ENCODE data around the gene LY86. TPM values are rescaled to one million over a fixed set of nuclear protein-coding genes. Genes with fewer than 3 reads are reported as not detected.
"Not testable (repeated sequence)": the region's sequence is repeated elsewhere in the genome, so short reads cannot be mapped to it uniquely, and the experiment has no call there.

The LY86 gene
- total RNA-seq, 4 donors from 2014 or later = 1.2 to 1.8 (median 1.3) TPM

GRCh38 chr6:6663421-6664135 lies 75.1 kb downstream of the LY86 start:
- TF ChIP-seq EP300 (IDR thresholded peaks at IDR 0.05) (no peak), POLR2A (IDR thresholded peaks at IDR 0.05; ENCODE audit: low read depth) (no peak), POLR2AphosphoS5 (IDR thresholded peaks at IDR 0.05) (no peak)
- TF ChIP-seq, protein P1, sequence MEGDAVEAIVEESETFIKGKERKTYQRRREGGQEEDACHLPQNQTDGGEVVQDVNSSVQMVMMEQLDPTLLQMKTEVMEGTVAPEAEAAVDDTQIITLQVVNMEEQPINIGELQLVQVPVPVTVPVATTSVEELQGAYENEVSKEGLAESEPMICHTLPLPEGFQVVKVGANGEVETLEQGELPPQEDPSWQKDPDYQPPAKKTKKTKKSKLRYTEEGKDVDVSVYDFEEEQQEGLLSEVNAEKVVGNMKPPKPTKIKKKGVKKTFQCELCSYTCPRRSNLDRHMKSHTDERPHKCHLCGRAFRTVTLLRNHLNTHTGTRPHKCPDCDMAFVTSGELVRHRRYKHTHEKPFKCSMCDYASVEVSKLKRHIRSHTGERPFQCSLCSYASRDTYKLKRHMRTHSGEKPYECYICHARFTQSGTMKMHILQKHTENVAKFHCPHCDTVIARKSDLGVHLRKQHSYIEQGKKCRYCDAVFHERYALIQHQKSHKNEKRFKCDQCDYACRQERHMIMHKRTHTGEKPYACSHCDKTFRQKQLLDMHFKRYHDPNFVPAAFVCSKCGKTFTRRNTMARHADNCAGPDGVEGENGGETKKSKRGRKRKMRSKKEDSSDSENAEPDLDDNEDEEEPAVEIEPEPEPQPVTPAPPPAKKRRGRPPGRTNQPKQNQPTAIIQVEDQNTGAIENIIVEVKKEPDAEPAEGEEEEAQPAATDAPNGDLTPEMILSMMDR (IDR thresholded peaks at IDR 0.05) = no peak
- intact Hi-C loops (cut with DNase I) = no loop called here
- Histone ChIP-seq H3K4me3 (no peak overlapping the region), H3K4me1 (peaks cover 10 to 27% (median 16%) of the 10 kb centered on the region in 4 donors), H3K27ac (replicated peaks in 1 of 4) (no peak overlapping the region), H3K36me3 (no peaks in the 10 kb centered on the region), H3K9me3 (no peaks in the 10 kb centered on the region), H3K27me3 (no peaks in the 10 kb centered on the region)
- no peak for DNase-seq (ENCODE audit: extremely low spot score)
- WGBS = 97% methylated on average over 10 of the region's 10 CpGs

DNA sequence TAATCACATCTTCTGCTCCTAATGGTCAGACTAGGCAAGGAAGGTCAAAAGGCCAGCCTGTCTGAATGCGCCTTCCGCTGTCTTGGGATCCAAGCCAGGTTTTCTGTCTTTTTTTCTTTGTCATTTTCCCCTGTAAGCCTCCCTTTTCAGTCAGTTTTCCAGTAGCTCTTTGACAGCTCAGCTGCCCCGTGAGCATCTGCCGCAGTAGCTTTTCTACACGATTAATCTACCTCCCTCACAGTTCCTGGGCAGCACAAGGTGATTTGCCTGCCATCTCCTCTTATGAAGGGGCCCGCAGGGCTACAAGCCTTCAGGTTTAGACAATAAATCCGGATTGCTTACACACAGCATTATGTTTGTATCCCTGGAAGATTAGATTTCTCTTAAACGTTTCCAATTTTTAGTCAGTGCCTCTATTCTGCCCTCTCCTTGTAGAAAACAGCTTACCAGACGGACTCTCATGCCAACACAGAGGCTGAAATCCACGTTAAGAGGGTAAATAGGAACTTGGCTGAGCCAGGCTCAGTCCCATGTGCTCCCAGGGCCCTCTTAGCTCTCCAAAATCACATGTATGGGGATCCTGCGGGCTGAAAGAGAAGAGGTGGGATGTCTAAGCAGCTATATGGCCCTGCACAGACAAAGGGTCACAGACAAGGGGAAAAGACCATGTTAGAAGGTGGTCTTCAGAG lies 77.2 kb downstream of the LY86 start:
- Histone ChIP-seq H3K4me1 (peaks cover 10 to 15% (median 13%) of the 10 kb centered on the region in 4 donors), H3K27me3 (no peaks in the 10 kb centered on the region), H3K36me3 (no peaks in the 10 kb centered on the region), H3K9me3 (no peaks in the 10 kb centered on the region), H3K27ac (replicated peaks in 1 of 4) (no peak overlapping the region), H3K4me3 (no peak overlapping the region)
- 63% methylated on average over 11 of the region's 11 CpGs for WGBS
- TF ChIP-seq POLR2A (IDR thresholded peaks at IDR 0.05; ENCODE audit: low read depth) = no peak
- TF ChIP-seq POLR2AphosphoS5 (IDR thresholded peaks at IDR 0.05) = no peak
- TF ChIP-seq, protein P1 (IDR thresholded peaks at IDR 0.05) = no peak
- TF ChIP-seq EP300 (IDR thresholded peaks at IDR 0.05) = no peak
- intact Hi-C loops (cut with DNase I) = no loop called here
- no peak for DNase-seq (ENCODE audit: extremely low spot score)

GRCh38 chr6:6670150-6670549 lies 81.6 kb downstream of the LY86 start:
- 82% methylated on average over 3 of the region's 3 CpGs for WGBS
- H3K36me3 ChIP-seq; DNase-seq (ENCODE audit: extremely low spot score); H3K27me3 ChIP-seq; H3K27ac ChIP-seq (replicated peaks in 1 of 4); H3K9me3 ChIP-seq; H3K4me1 ChIP-seq; H3K4me3 ChIP-seq: not testable (repeated sequence)
- intact Hi-C loops (cut with DNase I) = loop anchor here (10.0 kb wide), 1 partner anchor 185 kb away; no protein-coding TSS in a partner anchor

DNA sequence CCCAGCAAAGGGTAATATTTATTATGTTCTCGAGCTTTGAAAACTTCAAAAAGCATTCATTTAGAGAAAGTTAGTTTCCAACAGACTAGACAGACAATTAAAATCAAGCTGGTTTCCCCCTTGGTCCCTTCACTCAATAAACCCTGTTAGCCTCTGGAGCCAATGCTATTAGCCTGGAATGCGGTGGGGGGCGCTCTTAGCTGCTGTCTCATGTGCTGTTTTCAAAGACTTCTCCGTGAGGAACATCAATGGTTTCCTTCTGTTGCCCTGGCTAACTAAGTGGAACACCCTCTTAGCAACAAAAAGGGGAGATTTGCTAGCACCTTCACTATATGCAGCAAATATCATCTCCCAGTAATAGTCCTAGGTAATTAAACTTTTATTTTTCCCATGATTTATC lies 86.4 kb downstream of the LY86 start:
- intact Hi-C loops (cut with DNase I) = loop anchor here (5.0 to 10.0 kb wide), 3 partner anchors 180 to 942 kb away; no protein-coding TSS in a partner anchor
- H3K4me1 ChIP-seq = peaks cover 4 to 13% (median 7%) of the 10 kb centered on the region in 4 donors
- H3K27me3 ChIP-seq = no peaks in the 10 kb centered on the region
- H3K36me3 ChIP-seq = no peaks in the 10 kb centered on the region
- H3K4me3 ChIP-seq = no peak overlapping the region
- no peak overlapping the region for H3K27ac ChIP-seq (replicated peaks in 1 of 4)
- 41% methylated on average over 4 of the region's 4 CpGs for WGBS
- TF ChIP-seq, protein P1 (IDR thresholded peaks at IDR 0.05) = no peak
- TF ChIP-seq POLR2AphosphoS5 (IDR thresholded peaks at IDR 0.05) (no peak), EP300 (IDR thresholded peaks at IDR 0.05) (no peak), POLR2A (IDR thresholded peaks at IDR 0.05; ENCODE audit: low read depth) (no peak)
- no peaks in the 10 kb centered on the region for H3K9me3 ChIP-seq
- no peak for DNase-seq (ENCODE audit: extremely low spot score)

DNA sequence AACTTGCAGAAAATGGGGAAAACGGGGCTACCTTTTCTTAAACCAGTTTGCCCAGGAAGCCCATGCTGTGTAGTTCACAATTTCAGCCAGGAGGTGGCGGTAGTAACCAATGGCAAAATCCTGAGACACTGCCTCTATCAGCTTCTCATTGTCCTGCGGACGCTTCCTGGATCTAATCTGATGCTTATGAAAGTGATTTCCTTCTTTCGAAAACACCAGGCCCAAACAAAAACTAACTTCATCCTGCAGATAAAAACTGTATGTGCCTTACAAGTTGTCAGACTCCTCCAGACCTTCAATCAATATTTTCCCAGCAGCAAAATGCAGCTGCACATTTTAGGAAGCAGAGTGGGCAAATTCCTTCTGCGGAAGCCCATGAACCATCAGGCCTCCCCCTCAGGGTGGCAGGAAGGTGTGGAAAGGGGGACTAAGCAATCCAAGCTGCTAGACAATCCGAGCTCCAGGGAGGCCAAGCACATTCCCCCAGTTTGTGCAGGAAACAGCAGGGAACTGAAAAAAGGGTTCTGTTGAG lies 88.5 kb downstream of the LY86 start:
- H3K27ac ChIP-seq (replicated peaks in 1 of 4) = peak overlapping the region in 3 of 4 donors; percentile 19 to 42 (median 27)
- intact Hi-C loops (cut with DNase I) = loop anchor here (5.0 to 10.0 kb wide), 3 partner anchors 178 to 940 kb away; no protein-coding TSS in a partner anchor
- WGBS = 5% methylated on average over 6 of the region's 7 CpGs
- H3K27me3 ChIP-seq = no peaks in the 10 kb centered on the region
- peaks cover 6 to 13% (median 7%) of the 10 kb centered on the region in 4 donors for H3K4me1 ChIP-seq
- no peak overlapping the region for H3K4me3 ChIP-seq
- TF ChIP-seq EP300 (IDR thresholded peaks at IDR 0.05) (no peak), POLR2AphosphoS5 (IDR thresholded peaks at IDR 0.05) (peak in 1 of 2 donors; percentile 27)
- TF ChIP-seq, protein P1 (IDR thresholded peaks at IDR 0.05) = peak; percentile 95 to 99 (median 98)
- no peaks in the 10 kb centered on the region for H3K36me3 ChIP-seq
- DNase-seq (ENCODE audit: extremely low spot score) = peak; percentile 98
- H3K9me3 ChIP-seq = no peaks in the 10 kb centered on the region
